ENCODE measurements around the gene CYP26B1.

The CYP26B1 gene

DNA sequence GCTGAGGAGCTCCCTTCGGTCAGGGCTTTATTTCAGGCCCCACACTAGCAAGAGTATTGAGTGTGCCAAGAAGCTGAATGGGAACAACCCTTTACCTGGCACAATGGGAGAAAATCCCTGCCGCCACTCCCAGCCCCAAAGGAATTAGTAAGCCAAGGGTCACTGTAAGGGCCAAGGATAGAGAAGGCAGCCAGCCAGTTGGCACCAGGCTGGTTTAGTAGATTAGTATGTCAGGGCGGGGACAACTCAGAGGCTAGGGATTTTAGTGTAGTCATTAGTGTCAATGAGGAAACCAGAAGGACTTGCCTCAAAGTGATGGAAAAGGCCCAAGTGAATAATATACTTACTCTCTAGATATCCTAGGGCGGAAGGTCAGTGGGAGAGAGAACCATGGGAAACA lies 34.9 kb upstream of the CYP26B1 start:
- Histone ChIP-seq H3K27me3 (ENCODE audit: insufficient read depth, low read depth, severe bottlenecking) (no peaks in the 10 kb centered on the region), H3K36me3 (no peaks in the 10 kb centered on the region; the same call in 1 of the 2 replicates), H3K27ac (peak overlapping the region; percentile 44), H3K4me3 (ENCODE audit: low read depth, low read length) (no peak overlapping the region), H3K9me3 (ENCODE audit: severe bottlenecking) (peaks cover 5% of the 10 kb centered on the region)
- DNase-seq, result peak; percentile 53
- TF ChIP-seq, protein P1, sequence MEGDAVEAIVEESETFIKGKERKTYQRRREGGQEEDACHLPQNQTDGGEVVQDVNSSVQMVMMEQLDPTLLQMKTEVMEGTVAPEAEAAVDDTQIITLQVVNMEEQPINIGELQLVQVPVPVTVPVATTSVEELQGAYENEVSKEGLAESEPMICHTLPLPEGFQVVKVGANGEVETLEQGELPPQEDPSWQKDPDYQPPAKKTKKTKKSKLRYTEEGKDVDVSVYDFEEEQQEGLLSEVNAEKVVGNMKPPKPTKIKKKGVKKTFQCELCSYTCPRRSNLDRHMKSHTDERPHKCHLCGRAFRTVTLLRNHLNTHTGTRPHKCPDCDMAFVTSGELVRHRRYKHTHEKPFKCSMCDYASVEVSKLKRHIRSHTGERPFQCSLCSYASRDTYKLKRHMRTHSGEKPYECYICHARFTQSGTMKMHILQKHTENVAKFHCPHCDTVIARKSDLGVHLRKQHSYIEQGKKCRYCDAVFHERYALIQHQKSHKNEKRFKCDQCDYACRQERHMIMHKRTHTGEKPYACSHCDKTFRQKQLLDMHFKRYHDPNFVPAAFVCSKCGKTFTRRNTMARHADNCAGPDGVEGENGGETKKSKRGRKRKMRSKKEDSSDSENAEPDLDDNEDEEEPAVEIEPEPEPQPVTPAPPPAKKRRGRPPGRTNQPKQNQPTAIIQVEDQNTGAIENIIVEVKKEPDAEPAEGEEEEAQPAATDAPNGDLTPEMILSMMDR (IDR thresholded peaks at IDR 0.05; ENCODE audit: low read depth, low read length), result no peak

DNA sequence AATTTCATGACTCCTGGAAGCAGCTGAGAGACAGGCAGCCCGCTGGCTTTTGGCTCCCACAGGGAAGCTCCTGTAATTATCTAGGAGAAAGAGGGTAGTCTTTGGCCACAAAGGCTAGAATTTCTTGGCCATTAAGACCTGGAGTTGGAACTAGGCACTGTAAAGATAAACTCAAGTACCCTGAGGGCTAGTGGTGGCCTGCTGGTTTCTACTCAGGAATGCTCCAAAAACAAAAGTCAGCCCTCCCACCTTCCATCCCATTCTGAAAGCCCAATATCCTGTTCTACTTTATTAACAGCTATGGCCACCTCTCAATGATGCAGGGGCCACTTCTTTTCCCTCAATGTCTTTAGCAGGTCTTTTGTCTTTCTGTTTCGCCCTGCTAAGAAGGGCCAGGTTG lies 34.0 kb upstream of the CYP26B1 start:
- Histone ChIP-seq H3K27ac (peak overlapping the region; percentile 3; the same call in 1 of the 2 replicates), H3K9me3 (ENCODE audit: severe bottlenecking) (peaks cover 3% of the 10 kb centered on the region), H3K36me3 (no peaks in the 10 kb centered on the region; the same call in 1 of the 2 replicates), H3K27me3 (ENCODE audit: insufficient read depth, low read depth, severe bottlenecking) (no peaks in the 10 kb centered on the region), H3K4me3 (ENCODE audit: low read depth, low read length) (no peak overlapping the region)
- TF ChIP-seq, protein P1 (IDR thresholded peaks at IDR 0.05; ENCODE audit: low read depth, low read length), result no peak
- DNase-seq, result no peak

DNA sequence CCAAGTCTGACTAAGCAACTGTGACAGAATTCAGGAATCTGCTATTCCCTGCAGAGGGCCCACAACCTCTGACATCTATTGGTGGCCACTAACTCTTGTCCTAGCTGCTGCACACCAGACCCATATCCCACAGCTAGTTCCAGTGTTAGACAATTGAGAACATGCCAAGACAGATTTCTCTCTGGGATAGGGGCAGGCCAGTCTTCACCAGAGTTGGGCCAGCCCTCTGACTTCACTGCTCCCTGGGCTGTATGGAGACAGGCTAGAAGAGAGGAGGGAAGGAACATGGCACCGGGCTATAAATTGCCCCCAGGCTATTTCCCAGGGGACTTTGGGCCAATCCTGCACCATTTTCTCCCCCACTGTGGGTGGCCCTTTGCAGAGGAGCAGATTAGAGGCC lies 32.7 kb upstream of the CYP26B1 start:
- H3K27ac ChIP-seq, result no peak overlapping the region
- TF ChIP-seq, protein P1 (IDR thresholded peaks at IDR 0.05; ENCODE audit: low read depth, low read length), result no peak

DNA sequence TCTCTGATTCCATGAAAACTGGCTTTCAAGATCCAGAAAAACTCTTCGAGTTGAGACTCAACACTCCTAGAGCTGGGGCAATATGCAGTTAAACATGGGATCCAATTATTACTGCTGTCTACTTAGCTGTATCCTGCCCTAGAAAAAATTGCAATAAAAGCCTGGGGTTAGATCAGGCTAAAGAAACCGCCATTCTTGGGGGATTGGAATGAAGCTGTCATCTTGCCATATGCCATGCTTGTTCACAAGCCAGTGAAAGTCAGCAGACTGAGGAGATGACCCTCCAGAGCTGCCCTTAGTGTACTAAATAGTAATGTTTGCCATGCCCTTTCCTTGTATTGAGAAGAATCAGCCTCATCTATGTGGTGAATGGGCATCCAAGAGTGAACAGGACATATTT lies 30.9 kb upstream of the CYP26B1 start:
- TF ChIP-seq, protein P1 (IDR thresholded peaks at IDR 0.05; ENCODE audit: low read depth, low read length), result no peak
- Histone ChIP-seq H3K27me3 (ENCODE audit: insufficient read depth, low read depth, severe bottlenecking) (no peaks in the 10 kb centered on the region), H3K9me3 (ENCODE audit: severe bottlenecking) (no peaks in the 10 kb centered on the region), H3K27ac (peak overlapping the region; percentile 59), H3K4me3 (ENCODE audit: low read depth, low read length) (no peak overlapping the region), H3K36me3 (no peaks in the 10 kb centered on the region; the same call in none of the 2 replicates)
- peak; percentile 63 for DNase-seq

More for the DNA sequence above, 32.7 kb upstream of the CYP26B1 start:
- no peaks in the 10 kb centered on the region for H3K9me3 ChIP-seq (ENCODE audit: severe bottlenecking)
- H3K36me3 ChIP-seq, result no peaks in the 10 kb centered on the region; the same call in none of the 2 replicates
- no peaks in the 10 kb centered on the region for H3K27me3 ChIP-seq (ENCODE audit: insufficient read depth, low read depth, severe bottlenecking)
- no peak overlapping the region for H3K4me3 ChIP-seq (ENCODE audit: low read depth, low read length)
- DNase-seq, result no peak

DNA sequence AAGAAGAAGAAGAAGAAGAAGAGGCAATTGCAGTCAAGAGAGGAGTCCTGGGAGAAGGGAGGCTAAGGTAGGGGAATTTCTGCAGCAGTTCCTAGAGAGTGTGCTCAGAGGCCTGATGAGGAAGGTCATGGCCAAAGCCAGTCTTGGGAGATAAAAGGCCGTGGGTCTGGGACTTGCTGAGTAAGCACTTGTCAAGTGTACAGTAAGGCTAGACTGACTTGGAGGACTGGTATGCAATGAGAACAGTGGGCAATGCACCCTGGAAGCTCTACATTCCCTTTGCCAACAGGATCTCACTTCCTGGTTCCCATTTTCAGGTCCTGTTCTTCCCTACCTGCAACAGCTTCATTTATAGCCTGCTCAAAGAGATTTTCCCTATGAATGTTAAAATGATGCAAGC lies 28.6 kb upstream of the CYP26B1 start:
- Histone ChIP-seq H3K27ac (no peak overlapping the region), H3K4me3 (ENCODE audit: low read depth, low read length) (no peak overlapping the region), H3K9me3 (ENCODE audit: severe bottlenecking) (no peaks in the 10 kb centered on the region), H3K27me3 (ENCODE audit: insufficient read depth, low read depth, severe bottlenecking) (no peaks in the 10 kb centered on the region), H3K36me3 (no peaks in the 10 kb centered on the region; the same call in none of the 2 replicates)
- TF ChIP-seq, protein P1 (IDR thresholded peaks at IDR 0.05; ENCODE audit: low read depth, low read length), result no peak
- no peak for DNase-seq

DNA sequence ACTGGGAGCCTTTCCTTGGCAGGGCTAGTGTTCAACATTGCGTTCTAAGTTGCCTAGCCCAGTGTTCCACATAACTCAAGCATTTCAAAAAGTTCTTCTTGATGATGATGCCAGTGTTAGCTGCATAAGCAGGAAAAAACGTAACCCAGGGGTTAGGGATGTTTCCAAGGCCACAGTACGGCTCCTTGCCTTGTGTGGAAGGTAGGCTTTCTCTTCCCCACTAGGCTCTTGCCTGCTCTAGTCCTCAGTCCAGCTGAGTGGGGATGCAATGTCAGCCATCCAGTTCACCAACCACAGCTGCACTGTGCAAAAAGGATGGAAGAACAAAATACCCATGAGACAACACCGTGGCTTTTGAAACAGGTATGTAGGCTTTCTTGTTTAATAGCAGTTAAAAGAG lies 28.0 kb upstream of the CYP26B1 start:
- TF ChIP-seq, protein P1 (IDR thresholded peaks at IDR 0.05; ENCODE audit: low read depth, low read length), result no peak
- no peaks in the 10 kb centered on the region for H3K27me3 ChIP-seq (ENCODE audit: insufficient read depth, low read depth, severe bottlenecking)
- H3K4me3 ChIP-seq (ENCODE audit: low read depth, low read length), result no peak overlapping the region
- DNase-seq, result no peak
- H3K27ac ChIP-seq, result no peak overlapping the region
- no peaks in the 10 kb centered on the region for H3K9me3 ChIP-seq (ENCODE audit: severe bottlenecking)
- no peaks in the 10 kb centered on the region; the same call in none of the 2 replicates for H3K36me3 ChIP-seq
